SIG-M5 (cell line): Measurements from ENCODE around the gene ZNF197.
"Not testable (repeated sequence)": the region's sequence is repeated elsewhere in the genome, so short reads cannot be mapped to it uniquely, and the experiment has no call there.

ENCODE experiments used
- DNase-seq: peaks from one replicate; lab custom pipeline; 2025; lab: John Stamatoyannopoulos, UW

ZNF197 gene

GRCh38 chr3:44665173-44665572 lies 40.3 kb downstream of the ZNF197 start:
- no peak for DNase-seq

- DNase-seq: no peak
Observed at GRCh38 chr3:44666346-44666745, 41.5 kb downstream of the ZNF197 start.

DNA sequence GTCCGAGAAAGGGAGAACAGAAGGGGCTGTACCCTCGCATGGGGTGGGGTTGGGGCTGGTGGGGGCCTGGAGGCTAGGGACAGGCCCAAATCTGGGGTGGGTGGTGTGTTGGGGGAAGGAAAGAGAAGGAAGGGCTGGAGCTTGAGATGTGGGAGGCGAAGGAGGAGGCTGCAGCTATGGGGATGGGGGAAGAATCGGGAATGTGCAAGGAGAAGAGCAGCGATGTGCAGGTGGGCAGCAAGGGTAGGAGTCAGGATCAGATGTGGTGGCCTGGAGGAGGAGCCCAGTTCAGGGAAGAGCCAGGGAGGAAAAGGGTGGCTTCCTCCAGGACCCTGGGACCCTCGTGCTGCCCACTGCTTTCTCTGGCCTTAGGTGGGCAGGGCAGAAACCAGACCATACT lies 44.9 kb downstream of the ZNF197 start:
- DNase-seq: no peak

DNA sequence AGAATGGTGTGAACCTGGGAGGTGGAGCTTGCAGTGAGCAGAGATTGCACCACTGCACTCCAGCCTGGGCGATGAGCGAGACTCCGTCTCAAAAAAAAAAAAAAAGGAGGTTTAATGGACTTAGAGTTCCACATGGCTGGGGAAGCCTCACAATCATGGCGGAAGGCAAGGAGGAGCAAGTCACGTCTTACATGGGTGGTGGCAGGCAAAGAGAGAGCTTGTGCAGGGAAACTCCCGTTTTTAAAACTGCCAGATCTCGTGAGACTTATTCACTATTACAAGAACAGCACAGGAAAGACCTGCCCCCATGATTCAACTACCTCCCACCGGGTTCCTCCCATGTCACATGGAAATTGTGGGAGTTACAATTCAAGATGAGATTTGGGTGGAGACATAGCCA lies 48.6 kb downstream of the ZNF197 start:
- not testable (repeated sequence) for DNase-seq

GRCh38 chr3:44674211-44674610 lies 49.4 kb downstream of the ZNF197 start:
- no peak for DNase-seq

GRCh38 chr3:44678480-44679116 lies 53.8 kb downstream of the ZNF197 start:
- DNase-seq: no peak

DNA sequence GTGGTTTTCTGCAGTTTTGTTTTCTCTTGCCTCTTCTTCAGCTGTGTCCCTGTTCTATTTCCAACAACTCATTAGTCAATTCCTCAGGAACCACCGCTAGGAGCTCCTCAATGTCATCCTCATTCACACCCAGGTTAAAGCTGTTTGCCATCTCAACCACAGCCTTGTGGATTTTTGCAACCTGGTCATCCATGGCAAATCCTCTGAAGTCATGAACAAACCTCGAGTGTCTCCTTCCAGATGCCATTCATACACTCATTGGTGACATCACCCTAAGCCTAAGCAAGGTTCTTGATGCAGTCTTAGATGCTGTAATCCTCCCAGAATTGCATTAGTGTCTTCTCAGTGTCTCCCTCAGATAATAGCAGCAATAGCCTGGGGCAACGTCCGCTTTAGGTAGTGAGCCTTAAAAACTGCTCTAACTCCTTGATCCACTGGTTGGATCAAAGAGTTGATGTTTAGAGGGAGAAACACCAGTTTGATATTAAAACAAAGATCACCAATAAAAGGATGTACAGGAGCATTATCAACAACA lies 56.2 kb downstream of the ZNF197 start:
- DNase-seq: no peak

- no peak for DNase-seq
Observed at GRCh38 chr3:44682182-44682896, 57.5 kb downstream of the ZNF197 start.

DNA sequence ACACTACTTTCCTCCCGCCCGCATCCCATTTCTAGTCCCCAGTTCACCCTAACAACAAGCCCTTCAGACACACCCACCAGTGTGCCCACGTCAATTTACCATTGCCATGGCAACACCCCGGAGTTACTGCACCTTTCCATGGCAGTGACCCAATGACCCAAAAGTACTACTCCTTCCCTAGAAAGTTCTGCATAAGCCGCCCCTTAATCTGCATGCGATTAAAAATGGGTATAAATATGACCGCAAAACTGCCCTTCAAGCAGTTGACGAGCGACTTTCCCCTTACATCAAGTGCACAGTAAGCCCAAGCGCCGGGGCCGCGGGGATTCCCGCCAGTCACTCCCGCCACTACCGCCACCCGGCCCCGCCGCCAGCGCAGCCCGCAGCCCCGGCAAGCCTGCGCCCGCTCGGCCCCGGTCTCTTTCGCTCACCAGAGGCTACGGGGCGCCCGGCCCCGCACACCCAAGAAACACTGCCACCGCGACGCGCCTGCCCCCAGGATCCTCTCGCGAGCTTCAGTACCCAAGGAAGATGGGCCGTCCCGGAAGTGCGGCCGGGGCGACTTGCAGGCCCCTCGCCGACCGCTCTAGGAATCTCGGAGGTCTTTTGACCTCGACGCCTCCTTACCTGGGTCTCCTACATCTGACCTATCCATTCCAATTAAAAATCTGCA lies 60.4 kb downstream of the ZNF197 start:
- DNase-seq: no peak

DNA sequence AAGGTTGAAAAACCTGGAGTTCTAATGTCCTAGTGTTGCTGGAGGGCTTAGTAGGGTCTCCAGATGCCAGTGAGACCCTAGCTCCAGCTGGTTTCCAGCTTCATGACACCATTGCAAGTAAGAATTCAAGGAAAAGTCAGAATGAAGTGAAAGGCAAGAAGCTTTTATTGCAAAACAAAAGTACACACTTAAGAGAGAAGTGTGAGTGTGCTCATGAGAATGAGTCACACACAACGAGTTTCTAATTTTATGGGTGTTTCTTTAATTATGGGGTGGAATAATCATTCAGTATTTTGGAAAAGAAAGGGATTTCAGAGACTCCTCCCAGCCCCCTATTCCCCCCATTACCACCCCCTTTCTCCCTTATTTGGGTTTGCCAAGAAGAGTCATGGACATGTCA lies 63.1 kb downstream of the ZNF197 start:
- DNase-seq: no peak
